ENCODE measurements around the gene CPEB1. TPM values are rescaled to one million over a fixed set of nuclear protein-coding genes. Genes with fewer than 3 reads are reported as not detected.
"Not testable (repeated sequence)": the region's sequence is repeated elsewhere in the genome, so short reads cannot be mapped to it uniquely, and the experiment has no call there.

CPEB1 gene
- total RNA-seq, 1 experiment from 2014 or later: 6.6 TPM

DNA sequence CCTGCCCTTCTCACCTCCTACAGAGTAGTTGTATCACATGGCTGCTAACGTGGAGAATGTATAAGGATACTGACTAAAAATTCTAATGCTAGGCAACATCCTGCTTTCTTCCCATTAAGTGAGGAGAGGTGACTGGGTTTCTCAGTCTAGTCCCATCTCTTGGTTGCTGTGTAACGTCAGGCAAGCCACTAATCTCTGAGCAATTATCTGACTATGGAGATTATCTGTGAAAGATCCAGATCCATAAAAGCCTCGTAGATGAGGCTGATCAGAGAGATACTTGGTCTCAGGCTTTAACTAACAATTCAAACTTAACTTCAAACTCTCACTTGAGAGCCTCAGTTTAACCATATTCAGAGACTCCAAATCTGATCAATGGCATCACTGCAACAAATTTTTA lies 102.2 kb downstream of the CPEB1 start:
- no peak for DNase-seq (ENCODE audit: low spot score)

DNA sequence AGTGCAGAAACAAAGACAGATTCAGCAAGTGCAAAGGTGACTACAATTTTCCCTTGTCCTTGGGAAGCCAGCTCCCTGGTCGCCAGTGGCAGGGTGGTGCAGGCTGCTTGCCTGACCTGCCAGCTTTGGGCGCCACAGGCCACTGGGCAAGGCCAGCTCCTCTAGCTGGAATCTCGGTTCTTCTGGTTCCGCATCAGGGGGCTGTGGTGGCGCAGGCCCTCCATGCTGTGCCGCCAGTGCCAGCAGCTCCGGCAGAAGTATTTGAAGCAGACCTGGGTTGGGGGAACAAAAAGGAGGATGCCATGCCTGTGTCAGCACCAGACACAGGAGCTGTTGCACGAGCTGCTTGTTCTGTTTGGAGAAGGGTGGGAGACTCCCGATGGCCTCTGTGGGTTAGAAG lies 102.7 kb downstream of the CPEB1 start:
- DNase-seq (ENCODE audit: low spot score): no peak

DNA sequence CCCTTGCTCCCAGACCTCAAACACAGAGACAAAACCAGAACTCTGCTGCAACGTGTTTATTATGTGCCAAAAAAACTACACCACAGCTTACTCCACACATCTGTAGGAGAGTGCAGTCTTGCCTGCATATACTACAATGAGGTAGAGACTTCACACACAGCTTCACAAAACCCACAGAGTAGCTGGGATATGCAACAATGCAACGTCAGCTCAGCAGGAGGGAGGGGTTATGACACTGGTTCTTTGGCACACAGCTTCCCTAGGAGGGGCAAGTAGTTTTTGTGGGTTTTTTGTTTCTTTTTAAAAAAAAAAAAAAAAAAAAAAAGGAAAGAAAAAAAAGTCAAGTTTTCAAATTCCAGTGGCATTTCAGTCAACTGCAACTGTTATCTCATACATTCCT lies 104.0 kb downstream of the CPEB1 start:
- DNase-seq (ENCODE audit: low spot score): peak; percentile 69

DNA sequence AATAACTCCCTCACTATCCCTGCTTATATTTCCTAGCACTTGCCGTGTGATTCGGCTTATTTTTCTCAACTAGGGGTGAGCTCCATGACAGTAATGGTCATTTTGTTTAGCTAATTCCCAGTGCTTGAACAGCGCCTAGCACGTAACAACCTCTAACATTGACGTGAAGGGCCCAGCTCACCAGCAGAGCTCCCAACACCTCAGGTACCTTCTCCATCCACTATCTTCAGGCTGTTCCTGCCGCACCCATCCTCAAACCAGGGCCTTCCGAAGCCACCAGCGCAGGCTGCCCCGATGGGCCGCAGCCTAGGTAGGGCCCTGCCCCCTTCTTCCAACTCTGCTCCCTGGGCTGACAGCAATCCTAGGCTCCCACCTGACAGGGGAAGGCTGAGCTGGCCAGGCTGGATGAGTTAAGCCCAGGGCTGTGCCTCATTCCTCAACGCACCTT lies 106.2 kb downstream of the CPEB1 start:
- DNase-seq (ENCODE audit: low spot score): no peak

DNA sequence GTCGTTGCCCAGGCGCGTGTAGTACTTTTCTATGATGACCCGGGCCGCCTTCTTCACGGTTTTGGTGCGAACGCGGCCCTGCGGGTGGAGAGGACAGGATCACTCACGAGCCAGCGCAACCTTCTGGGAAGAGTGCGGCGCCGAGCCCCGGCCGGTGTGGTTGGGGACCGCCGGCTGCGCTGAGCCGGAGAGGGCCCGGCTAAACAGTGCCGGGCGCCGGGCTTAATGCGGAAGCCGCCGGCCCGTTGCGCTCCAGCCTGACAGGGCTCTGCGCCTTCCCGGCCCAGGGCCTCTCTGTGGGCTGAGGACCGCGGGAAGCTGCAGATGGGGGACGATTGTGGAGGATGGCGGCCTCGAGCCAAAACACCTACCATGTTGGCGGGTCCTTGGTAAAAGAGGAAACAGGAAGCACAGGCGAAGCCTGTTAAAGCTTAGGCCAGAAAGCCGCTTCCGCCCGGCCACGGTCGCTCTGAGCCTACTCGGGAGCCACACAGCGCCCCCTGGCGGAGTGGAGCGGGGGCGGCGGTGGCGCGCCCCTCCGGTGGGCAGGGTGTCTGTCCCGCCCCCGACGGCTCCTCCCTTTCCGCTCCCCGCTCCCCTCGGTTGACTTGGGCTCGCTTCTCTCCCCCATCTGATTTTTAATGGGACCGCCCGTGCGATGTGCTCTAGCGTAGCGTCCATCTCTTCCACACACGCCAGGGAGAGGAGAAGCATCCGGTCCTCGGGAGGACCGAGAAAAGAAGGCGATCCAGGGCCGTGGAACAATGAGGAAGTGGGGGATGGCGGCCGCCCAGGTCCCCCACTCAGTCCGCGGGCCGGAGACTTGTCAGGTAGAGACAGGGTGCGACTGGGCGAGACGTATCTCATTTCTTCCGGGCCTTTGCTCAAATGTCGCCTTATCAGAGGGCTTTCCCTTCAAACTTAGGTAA lies 106.8 kb downstream of the CPEB1 start, which contains the start of gene RPS17:
Gene RPS17, minus strand, starts transcription at position 403 of the 929 bp plus-strand sequence. Its CDS starts 29 bp downstream, at position 374.
- peak; percentile 87 for DNase-seq (ENCODE audit: low spot score)

DNA sequence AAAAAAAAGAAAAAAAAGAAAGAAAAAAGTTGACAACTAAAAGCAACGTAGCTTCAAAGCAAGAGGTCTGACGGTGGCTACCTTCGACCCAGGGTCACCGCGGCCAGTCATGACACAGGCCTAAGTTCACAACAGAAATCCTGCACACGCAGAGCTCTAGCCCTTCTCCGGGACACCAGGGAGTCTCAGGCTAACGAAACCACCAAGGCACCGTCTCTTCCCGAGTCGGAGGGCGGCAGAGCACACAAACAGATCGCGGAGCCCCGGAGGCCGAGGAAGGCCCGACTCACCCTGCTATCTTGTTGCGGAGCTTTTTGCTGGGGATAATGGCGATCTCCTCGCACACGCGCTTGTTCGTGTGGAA lies 107.5 kb downstream of the CPEB1 start:
- DNase-seq (ENCODE audit: low spot score): no peak

DNA sequence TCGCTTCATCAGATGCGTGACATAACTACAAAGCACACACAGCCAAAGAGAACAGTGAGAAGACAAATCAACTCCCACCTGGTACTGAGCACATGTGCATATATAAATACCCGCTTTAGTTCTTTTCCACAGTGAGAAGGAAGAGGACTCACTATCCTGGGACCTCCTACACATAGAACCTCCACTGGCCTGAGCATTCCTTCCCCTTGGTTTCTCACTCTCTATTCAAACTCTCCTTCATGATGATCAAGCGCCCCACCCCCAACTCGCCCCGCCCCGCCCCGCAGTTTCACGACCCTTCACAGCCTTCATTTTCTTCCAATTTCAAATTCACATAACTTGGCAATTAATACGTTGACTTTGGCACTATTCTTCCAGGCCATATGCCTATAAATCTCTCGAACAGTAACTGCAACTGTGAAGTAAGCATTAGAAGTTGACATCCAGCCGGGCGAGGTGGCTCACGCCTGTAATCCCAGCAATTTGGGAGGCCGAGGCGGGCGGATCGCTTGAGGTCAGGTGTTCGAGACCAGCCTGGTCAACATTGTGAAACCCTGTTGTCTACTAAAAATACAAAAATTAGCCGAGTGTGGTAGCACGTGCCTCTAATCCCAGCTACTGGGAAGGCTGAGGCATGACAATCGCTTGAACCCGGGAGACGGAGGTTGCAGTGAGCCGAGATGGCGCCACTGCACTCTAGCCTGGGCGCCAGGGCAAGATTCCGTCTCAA lies 108.0 kb downstream of the CPEB1 start:
- no peak for DNase-seq (ENCODE audit: low spot score)

DNA sequence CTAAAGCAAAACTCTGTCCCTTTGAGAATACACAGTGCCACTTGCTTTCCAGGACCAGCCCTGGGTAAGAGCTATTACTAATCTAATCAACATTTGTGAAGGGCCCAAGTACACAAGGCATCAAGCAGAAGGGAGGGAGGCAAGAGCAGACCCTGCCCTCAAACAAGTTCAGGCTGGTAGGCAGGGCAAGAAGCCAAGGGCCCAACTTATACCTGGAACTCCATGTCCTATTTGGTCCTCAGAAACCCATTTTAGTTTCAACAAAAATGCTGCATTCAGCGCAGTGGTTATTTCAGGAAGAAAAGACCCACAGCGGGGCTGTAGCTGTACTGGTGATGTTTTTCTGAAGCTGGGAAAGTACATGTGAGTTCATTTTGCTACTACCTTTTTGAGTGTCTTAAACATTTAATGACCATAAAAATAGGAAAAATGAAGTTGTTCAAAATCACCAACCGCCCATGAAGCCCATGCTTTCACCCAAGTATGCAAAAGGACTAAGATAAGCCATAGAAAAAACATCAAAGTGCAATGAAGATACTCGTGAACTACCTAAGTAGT lies 109.7 kb downstream of the CPEB1 start:
- DNase-seq (ENCODE audit: low spot score): no peak

DNA sequence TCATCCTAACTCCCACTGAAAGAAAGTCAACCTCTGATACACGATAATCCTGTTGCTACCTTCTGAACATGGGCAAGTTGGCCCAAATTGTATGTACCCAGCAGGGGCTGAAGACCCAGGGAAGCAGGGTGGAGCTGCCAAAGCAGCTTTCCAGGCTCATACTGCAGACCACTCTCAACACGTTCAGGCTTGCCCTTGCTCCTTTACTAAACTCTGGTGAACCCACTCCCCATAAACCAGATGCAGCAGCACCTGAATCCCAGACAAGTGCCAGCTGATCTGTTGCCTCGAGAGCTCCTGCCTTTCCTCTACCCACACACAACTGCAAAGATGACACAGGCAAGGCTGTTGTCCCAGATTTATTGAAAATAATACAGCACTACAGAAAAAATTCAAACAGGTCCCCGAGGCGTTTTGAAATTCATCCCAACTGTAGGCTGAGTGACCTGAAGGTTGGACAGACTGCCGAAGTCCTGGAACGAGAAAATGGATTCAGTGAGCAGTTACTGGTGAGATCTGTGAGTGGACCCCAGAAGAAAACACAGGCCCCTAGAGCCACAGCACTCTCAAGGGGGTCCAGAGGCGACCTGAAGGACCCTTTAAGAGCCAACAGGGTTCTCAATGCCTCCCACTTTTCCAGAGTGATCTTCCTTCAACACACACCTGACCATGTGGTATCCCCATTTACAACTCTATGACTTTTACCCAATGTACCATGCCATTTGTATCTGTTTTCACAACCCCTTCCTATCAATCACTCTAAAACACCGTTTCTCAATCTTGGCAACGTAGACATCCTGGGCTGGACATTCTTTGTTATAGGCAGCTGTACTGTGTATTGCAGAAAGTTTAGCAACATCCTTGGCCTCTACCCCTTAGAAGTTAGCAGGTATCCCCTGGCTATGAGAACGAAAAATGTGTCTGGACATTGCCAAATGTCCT lies 110.5 kb downstream of the CPEB1 start:
- DNase-seq (ENCODE audit: low spot score): no peak

DNA sequence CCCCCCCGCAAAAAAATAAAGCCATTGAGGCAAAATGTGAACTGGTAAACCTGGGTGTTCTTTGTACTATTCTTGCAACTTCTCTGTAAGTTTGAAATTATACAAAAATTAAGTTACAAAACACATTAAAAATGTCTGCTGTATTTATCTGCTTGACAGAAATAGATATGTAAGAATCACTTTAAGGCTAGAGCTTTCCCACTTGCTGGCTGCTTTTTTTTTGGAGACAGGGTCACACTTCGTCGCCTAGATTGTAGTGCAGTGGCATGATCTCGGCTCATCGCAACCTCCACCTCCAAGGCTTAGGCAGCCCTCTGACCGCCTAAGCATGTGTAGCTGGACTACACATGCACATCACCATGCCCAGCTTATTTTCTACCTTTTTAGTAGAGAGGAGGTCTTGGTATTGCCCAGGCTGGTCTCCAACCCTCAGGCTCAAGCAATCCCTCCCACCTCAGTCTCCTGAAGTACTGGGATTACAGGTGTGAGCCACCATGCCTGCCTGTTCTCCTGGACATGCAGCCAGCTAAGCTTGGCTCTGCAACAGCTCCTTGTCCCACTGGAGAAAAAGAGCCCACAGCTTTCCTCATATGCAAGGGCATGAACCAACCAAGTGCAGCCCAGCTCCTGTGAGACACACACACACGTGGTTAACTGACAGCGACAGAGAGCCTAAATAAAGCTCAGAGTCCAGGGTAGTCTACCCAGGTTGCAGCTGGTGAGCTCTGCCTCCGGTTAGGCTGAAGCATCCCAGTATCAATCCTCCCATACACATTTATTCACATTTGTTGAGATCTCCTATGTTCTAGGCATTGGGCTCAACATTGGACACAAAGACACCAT lies 111.4 kb downstream of the CPEB1 start:
- no peak for DNase-seq (ENCODE audit: low spot score)

DNA sequence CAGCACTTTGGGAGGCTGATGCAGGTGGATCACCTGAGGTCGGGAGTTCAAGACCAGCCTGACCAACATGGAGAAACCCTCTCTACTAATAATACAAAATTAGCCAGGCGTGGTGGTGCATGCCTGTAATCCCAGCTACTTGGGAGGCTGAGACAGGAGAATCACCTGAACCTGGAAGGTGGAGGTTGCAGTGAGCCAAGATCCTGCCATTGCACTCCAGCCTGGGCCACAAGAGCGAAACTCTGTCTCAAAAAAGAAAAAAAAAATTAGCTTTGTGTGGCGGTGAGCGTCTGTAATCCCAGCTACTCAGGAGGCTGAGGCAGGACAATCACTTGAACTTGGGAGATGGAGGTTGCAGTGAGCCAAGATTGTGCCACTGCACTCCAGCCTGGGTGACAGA lies 112.0 kb downstream of the CPEB1 start:
- DNase-seq (ENCODE audit: low spot score): not testable (repeated sequence)

DNA sequence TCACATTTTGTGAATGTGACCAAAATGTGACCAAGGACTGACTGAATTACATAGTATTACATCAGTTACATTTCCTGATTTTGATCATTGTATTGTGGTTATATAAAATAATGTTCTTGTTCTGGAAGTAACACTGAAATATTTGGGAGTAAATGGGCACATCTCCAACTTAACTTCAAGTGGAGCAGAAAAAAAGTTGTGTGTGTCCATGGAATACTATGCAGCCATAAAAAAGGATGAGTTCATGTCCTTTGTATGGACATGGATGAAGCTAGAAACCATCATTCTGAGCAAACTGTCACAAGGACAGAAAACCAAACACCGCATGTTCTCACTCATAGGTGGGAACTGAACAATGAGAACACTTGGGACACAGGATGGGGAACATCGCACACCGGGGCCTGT lies 112.7 kb downstream of the CPEB1 start:
- DNase-seq (ENCODE audit: low spot score): not testable (repeated sequence)

DNA sequence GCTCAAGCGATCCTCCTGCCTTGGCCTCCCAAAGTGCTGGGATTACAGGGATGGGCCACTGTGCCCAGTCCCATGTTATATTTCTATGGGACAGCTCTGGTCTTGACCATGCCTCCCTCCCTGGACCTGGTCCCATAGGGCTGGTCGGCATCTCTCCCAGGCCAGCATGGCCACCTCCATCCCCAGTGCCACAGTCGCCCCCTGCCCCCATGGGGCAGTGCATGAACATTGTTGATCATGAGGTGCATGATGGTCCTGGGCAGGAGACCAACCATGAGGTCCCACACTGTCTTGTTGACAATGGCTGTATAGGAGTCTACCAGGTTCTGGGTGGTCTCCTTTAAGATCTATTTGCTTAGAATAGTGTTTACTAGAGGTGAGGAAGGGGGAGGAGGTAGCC lies 113.4 kb downstream of the CPEB1 start:
- no peak for DNase-seq (ENCODE audit: low spot score)

DNA sequence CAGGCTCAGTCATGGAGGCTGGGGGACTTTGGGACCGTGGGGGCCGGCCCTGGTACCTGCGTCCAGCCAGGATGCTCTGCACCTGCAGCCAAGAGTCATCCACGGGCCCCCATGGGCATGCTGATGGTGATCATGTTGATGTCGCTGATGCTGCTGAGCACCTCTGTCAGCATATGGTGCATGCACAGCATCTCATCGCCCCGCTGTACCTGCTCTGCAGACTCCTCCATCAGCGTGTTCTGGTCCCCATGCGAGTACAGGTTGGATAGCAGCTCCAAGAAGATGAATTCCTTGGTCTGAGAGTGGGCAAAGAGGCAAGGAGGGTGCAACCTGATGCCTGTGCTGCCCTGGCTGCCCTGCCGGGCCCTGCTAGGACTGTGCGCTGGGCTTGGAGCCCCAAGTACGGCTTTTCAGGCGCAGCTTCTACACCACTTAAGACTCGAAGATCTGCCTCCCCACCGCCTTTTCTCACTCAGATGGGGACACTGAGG lies 114.1 kb downstream of the CPEB1 start:
- DNase-seq (ENCODE audit: low spot score): no peak

DNA sequence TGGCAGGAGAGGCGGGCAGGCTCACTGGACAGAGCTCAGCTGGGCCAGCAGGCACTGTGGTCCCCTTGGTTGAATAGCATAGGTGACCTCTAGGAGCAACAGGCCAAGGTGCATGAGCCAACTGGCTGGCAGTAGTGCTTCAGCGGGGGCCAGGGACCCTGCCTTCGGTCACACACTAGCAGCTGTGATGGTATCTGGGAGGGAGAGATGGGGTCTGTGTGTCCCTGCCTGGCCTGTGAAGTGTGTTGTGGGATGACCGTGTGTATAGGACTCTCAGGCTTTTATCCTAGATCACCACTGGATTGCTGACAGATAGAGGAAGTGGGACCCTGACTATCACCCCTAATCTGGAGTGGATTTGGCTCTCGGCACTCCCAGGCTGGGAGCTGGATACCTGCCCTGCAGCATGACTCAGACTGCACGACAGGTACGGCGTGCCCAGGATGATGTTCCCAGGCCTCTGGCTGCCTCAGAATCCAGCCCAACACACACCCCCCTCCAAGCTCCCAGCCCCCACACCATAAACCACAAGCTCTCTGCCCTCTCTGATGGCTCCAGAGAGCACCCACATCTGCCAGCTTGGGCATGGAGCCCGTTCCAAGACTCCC lies 114.7 kb downstream of the CPEB1 start:
- DNase-seq (ENCODE audit: low spot score): no peak

DNA sequence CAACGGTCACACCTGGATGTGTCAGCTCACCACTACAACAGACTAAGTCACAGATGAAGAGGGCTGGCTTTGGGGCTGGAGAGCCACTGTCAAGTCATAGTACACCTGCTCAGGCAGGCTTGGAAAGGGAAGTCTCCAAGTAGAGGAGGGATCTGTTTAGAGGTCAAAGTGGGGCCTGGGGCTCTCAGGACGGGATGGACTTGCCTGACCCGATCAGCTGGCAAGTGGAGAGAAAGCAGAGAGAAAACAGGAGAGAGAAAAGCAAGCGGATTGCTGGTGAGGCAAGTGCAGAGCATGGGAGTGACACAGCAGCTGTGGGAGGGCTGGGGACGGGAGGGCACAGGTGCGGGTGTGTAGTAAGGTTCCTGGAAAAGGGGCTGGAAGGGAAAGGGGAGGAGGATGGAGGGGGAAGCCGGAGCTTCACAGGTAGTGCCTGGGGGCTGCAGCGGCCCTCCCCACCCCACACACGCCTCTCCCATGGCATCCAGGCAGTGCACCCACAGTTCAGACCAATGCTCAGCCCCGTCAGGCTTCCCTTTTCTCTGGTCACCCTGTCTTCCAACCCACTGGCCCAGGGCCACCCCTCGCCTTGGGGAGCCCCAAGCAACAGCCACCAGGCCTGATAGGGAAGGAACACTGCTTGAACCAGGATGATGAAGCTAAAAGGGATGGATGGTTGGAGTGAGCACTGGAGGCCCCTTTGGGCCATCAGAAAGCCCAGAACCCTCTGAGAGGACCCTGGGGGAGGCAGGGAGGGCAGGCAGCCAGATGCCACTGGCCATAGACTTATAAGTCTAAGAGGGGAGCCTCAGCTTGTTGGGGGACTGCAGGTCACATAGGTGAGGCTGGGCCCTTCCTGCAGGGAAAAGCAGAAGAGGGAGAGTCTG lies 115.4 kb downstream of the CPEB1 start:
- no peak for DNase-seq (ENCODE audit: low spot score)

DNA sequence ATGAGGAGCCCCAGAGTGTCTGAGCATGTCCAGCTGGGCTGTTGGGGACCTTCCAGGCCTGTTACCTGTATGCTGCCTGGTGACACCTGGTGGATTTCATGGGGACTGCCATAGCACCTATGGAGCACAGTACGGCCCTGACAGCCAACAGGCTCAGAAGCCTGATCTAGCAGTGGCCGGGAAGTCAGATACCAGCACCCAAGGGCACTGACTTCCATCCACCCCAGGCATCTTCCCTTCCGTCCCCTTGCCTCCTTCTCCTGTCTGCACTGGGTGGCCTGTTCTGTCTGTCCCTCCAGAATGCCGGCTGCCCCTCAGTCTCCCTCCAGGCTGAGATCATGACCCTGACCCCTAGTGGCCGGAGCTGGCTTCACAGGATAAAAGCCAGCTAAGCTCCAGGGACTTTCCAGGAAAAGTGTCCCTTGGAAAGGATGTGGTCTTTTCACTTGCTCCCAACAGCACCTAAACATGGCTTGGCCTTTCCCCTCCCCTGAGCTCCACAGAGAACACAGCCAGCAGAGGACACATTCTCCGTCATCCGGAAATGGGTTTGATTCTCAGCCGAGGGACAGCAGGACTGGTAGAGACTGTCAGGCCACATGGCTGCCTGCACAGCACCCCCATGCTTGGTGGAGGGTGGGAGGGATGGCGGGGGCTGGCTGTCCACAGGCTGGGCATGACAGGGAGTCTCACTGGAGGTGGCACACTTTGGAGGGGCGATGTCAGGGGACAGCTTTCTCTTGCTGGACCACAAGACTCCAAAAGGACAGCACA lies 116.4 kb downstream of the CPEB1 start:
- DNase-seq (ENCODE audit: low spot score): peak; percentile 68

DNA sequence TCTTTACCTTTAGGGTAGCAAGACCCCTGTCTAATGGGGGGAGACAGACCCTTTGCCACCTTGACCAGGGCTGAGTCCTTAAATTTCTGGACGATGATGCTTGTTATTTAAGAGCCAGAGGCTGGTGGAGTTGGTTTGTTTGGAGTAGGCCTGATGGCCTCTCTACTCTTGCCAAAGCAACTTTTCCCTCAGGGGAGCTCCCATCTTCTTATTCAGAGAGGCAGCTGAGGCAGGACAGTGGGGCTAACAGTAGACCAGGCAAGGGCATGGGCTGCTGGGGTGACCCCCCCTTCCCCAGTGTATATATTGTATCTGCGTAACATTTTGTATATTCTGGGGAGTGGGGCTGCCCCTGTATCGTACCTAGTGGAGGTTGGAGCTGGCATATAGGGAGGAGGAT lies 117.2 kb downstream of the CPEB1 start:
- DNase-seq (ENCODE audit: low spot score): no peak

Measured in H4 (cell line).